MCF 10A (cell line): ENCODE results near the gene PGGHG. TPM values are rescaled to one million over a fixed set of nuclear protein-coding genes. Genes with fewer than 3 reads are reported as not detected.
"Not testable (repeated sequence)": the region's sequence is repeated elsewhere in the genome, so short reads cannot be mapped to it uniquely, and the experiment has no call there.

Experiments
- BruUV-seq: library from RNA; stranded (reverse); fragments of 400-500 nt; replicated peaks from 2 replicates; lab custom pipeline; 2021; lab: Mats Ljungman, UMichigan
- CTCF ChIA-PET: fragments of 300-600 bp; sonication (Branson Sonifier 250); formaldehyde crosslinking; extraction: SDS; loops from one replicate; lab custom pipeline; 2021; ENCODE audit warnings: antibody characterized with exemption, inconsistent platforms; lab: Yijun Ruan, JAX
- POLR2A ChIA-PET: fragments of 300-600, 350-650 bp; sonication (Branson Sonifier 250); formaldehyde crosslinking; extraction: SDS; loops from one replicate; lab custom pipeline; 2020; ENCODE audit warnings: antibody characterized with exemption, inconsistent platforms; lab: Yijun Ruan, JAX
- DNase-seq: peaks from one replicate; pipeline ENCODE4 v3.0.0-alpha.2; 2018; ENCODE audit not compliant: unreplicated experiment
- H3K27ac Mint-ChIP-seq: one replicate; pipeline ENCODE4 v1.8.0; 2022; ENCODE audit warnings: mild to moderate bottlenecking, low read depth, mixed read lengths; ENCODE audit not compliant: unreplicated experiment
- H3K27me3 Mint-ChIP-seq: one replicate; pipeline ENCODE4 v1.8.0; 2022; ENCODE audit warnings: mixed read lengths; ENCODE audit not compliant: insufficient read depth, unreplicated experiment
- H3K36me3 Mint-ChIP-seq: one replicate; pipeline ENCODE4 v1.8.0; 2022; ENCODE audit warnings: mild to moderate bottlenecking, moderate library complexity, mixed read lengths; ENCODE audit not compliant: insufficient read depth, unreplicated experiment
- H3K4me1 Mint-ChIP-seq: one replicate; pipeline ENCODE4 v1.8.0; 2022; ENCODE audit warnings: mixed read lengths; ENCODE audit not compliant: insufficient read depth, unreplicated experiment
- H3K4me3 Mint-ChIP-seq: one replicate; pipeline ENCODE4 v1.8.0; 2022; ENCODE audit warnings: mild to moderate bottlenecking, moderate library complexity, mixed read lengths; ENCODE audit not compliant: unreplicated experiment
- H3K9me3 Mint-ChIP-seq: one replicate; pipeline ENCODE4 v1.8.0; 2022; ENCODE audit warnings: mixed read lengths; ENCODE audit not compliant: unreplicated experiment
- CTCF ChIP-seq: fragments of 200-600 bp; IDR thresholded peaks from one replicate; pipeline ENCODE4 v1.8.0; 2022; ENCODE audit warnings: antibody characterized with exemption, mild to moderate bottlenecking; ENCODE audit not compliant: unreplicated experiment
- intact Hi-C: fragments of 100-400 bp; cut with micrococcal nuclease; formaldehyde crosslinking; loops from 2 replicates; pipeline ENCODE4 v1.14.1; 2022
- total RNA-seq: library from RNA; stranded (reverse); gene quantifications from 2 replicates; pipeline ENCODE4 v1.2.3, GENCODE V29; 2022

Gene PGGHG
- total RNA-seq, 1 experiment from 2014 or later = 6.3 TPM

GRCh38 chr11:324156-324555 lies 35.2 kb downstream of the PGGHG start:
- BruUV-seq = no TSS peak
- Mint-ChIP-seq H3K36me3 (peaks cover 10% of the 10 kb centered on the region), H3K27me3 (no peaks in the 10 kb centered on the region), H3K4me1 (no peaks in the 10 kb centered on the region), H3K27ac (peak overlapping the region; percentile 40), H3K9me3 (no peaks in the 10 kb centered on the region), H3K4me3 (no peak overlapping the region)
- intact Hi-C loops = no loop called here
- TF ChIP-seq CTCF = no peak
- no peak for DNase-seq
- ChIA-PET POLR2A (interaction anchor here (0.6 to 3.4 kb wide), 3 partner anchors 14 to 126 kb away, joined by 3 to 10 read pairs (median 3); no protein-coding TSS in a partner anchor), CTCF (interaction anchor here (0.7 kb wide), 1 partner anchor 25 kb away, joined by 3 read pairs; no protein-coding TSS in a partner anchor)

GRCh38 chr11:324593-325517 lies 35.9 kb downstream of the PGGHG start:
- H3K36me3 Mint-ChIP-seq, H3K27me3 Mint-ChIP-seq, intact Hi-C loops, H3K4me1 Mint-ChIP-seq, H3K4me3 Mint-ChIP-seq, H3K9me3 Mint-ChIP-seq, BruUV-seq, DNase-seq: not testable (repeated sequence)
- ChIA-PET CTCF (interaction anchor here (0.7 kb wide), 1 partner anchor 24 kb away, joined by 3 read pairs; no protein-coding TSS in a partner anchor), POLR2A (interaction anchor here (0.6 to 3.4 kb wide), 3 partner anchors 14 to 82 kb away, joined by 3 to 10 read pairs (median 3); no protein-coding TSS in a partner anchor)
- H3K27ac Mint-ChIP-seq = peak overlapping the region; percentile 40

GRCh38 chr11:325796-326591 lies 37.1 kb downstream of the PGGHG start:
- no peaks in the 10 kb centered on the region for H3K36me3 Mint-ChIP-seq
- CTCF ChIA-PET = interaction anchor here (0.6 to 1.0 kb wide), 2 partner anchors 14 to 19 kb away, joined by 3 read pairs; no protein-coding TSS in a partner anchor
- no peak overlapping the region for H3K27ac Mint-ChIP-seq
- no peak for TF ChIP-seq CTCF
- intact Hi-C loops = no loop called here
- no peaks in the 10 kb centered on the region for H3K27me3 Mint-ChIP-seq
- H3K4me3 Mint-ChIP-seq = no peak overlapping the region
- no peaks in the 10 kb centered on the region for H3K4me1 Mint-ChIP-seq
- no TSS peak for BruUV-seq
- POLR2A ChIA-PET = no interaction called here
- DNase-seq = no peak
- no peaks in the 10 kb centered on the region for H3K9me3 Mint-ChIP-seq

GRCh38 chr11:326592-326841 lies 37.6 kb downstream of the PGGHG start:
- CTCF ChIA-PET = interaction anchor here (0.6 to 1.0 kb wide), 2 partner anchors 13 to 18 kb away, joined by 3 read pairs; no protein-coding TSS in a partner anchor
- H3K4me3 Mint-ChIP-seq = no peak overlapping the region

More at GRCh38 chr11:326592-326841, 37.6 kb downstream of the PGGHG start:
- H3K4me1 Mint-ChIP-seq = no peaks in the 10 kb centered on the region
- no TSS peak for BruUV-seq
- H3K27me3 Mint-ChIP-seq = no peaks in the 10 kb centered on the region
- no peak for TF ChIP-seq CTCF
- POLR2A ChIA-PET = no interaction called here
- H3K36me3 Mint-ChIP-seq = no peaks in the 10 kb centered on the region
- no peaks in the 10 kb centered on the region for H3K9me3 Mint-ChIP-seq
- DNase-seq = no peak
- intact Hi-C loops = no loop called here
- H3K27ac Mint-ChIP-seq = no peak overlapping the region
